Hematopoietic multipotent progenitor cell (in vitro differentiated cells): Measurements from ENCODE around the gene VN1R5. TPM values are rescaled to one million over a fixed set of nuclear protein-coding genes. Genes with fewer than 3 reads are reported as not detected.
"Not testable (repeated sequence)": the region's sequence is repeated elsewhere in the genome, so short reads cannot be mapped to it uniquely, and the experiment has no call there.

Source experiments
- DNase-seq, 3 donors: peaks; one replicate each; pipeline ENCODE4 v3.0.0-alpha.2; 2011 to 2015; ENCODE audit warnings: low read depth in 2 of 3, low spot score in 2 of 3
- total RNA-seq: library from RNA; depleted of rRNA; stranded (reverse); fragments of >200 nt; gene quantifications from one replicate; pipeline ENCODE4 v1.2.3, GENCODE V29; 2012

The VN1R5 gene
- total RNA-seq = not detected

- not testable (repeated sequence) for DNase-seq
Measured at GRCh38 chr1:247255772-247256171, at the start of gene VN1R5. VN1R5 (plus strand) TSS chr1:247256072.

DNA sequence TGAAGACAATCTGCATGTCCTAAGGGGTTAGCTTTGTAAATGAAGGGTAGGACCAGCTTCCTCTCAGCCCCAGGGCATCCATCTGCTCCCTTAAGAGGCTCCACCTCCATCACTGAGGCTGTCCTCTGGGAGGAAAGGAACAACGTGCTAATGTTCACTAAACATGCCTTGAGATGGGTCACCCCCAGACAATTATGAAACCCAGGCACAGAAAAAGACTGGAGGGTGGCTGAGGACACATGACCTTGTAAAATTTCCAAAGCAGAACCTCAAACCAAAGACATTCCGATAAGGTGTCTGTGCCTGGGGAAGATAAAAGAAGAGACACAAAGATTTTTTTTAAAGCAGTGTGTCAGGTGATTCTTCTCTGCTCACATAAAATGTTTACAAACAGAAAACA, 46.5 kb upstream of the VN1R5 start:
- DNase-seq = no peak

DNA sequence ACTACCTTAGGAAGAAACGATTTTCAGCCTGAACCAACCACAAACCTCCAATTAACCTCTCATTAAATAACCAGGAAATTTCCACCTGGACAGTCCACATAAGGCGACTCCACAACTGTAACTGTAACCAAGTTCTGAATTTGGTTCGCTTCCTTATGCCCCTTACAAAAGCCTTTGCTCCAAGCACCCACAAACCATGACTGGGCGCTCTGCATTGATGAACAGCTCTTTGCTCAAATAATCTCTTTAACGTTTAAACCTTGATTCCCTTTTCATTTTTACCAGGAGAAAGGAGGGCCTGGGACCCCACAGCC, 45.9 kb upstream of the VN1R5 start:
- DNase-seq = peak in 1 of 3 donors; percentile 52

DNA sequence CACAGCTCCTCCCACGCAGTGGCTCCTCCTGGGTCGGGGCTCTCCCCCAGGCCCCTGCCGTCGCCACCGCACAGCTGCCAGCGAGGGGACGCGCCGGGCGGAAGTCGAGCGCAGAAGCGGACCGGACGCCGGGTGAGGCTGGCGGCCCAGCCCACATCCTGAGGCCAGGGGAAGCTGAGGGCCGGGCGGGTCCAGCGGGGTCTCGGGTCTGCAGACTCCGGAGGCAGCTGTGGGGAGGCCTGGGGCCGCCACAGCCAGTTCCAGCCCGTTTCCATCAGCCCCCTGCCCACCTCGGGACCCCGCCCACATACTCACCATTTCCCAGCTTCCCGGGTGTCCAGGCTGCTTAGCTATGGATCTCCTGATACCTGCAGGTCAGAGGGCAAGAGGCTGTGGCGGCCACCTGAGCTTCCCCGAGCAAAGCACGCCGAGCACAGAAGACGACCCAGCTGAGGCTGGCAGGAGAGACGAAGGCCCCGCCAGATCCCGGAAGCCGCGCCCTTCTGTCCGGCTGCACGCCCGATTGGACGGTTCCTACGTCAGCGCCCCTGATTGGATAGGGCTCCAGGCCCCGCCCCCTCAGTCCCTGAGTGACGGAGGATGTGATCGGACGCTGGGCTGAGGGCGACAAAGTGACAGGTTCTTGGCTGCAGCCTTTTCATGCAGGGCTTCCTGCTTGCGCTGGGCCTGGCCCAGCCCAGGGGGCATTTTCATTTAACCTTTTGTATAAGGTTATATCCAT, 45.3 kb upstream of the VN1R5 start:
- peak; percentile 70 to 97 (median 94) for DNase-seq

- DNase-seq = no peak
Measured at GRCh38 chr1:247211339-247211738, 44.5 kb upstream of the VN1R5 start.

GRCh38 chr1:247212012-247212411, 43.9 kb upstream of the VN1R5 start:
- no peak for DNase-seq

DNA sequence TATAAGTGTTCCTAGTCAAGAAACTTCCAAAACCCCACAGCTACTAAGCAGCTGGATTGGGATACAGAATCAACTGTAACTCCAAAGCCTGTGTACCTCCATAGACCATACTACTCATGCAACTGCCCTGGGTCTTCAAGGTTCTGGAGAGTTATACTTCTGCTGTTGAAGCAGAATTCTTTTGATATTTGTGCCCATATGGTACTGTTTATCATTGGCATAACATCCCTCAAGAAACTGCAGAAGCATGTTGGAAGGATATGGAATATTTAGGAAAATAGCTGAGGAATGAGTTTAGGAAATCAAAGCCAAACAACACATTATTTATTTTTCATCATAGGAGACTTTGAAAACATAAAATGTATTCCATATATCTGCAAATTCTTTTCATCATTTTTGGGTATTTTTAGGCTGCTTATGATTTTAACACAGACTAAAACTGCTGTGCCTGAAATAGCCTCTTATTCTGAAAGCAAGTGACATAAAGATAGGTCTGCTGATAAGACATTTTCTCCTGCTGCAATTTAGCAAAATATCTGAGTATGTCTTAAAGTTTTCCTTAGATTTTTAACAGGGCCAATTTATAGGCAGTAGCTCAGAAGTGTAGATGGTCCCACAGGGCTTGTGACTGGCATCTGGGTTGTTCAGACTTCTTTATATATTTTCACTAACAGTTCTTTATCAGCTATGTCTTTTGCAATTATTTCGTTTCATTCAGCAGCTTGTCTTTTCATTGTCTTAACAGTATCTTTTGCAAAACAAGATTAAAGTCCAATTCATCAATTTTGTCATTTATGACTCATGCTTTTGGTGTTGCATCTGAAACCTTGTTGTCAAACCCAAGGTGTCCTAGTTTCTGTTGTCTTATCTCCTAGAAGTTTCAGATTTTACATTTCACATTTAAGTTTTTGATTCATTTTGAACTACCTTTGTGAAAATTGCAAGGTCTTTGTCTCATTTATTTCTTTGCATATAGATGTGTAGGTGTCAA, 43.0 kb upstream of the VN1R5 start:
- no peak for DNase-seq

DNA sequence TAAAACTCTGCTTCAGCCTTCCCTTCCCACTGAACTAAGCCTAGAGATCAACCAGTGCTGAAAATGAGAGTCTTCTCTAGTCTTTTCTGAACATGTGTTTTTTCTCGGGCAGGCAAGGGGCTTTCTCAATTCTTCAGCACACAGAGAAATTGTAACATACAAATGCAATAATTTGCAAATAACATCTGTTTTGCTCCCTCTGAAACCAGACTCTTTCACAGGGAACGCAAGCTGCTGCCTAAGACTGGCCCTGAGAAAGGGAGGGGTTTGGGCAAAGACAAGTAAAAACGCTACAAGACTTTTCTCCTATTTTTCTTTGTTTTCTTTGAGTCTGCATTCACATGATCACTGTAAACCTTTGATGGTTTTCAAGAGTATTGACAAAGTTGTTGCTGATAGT, 39.6 kb upstream of the VN1R5 start:
- DNase-seq = no peak

- no peak for DNase-seq
Measured at GRCh38 chr1:247218121-247218651, 37.7 kb upstream of the VN1R5 start.

GRCh38 chr1:247220280-247220679, 35.6 kb upstream of the VN1R5 start:
- DNase-seq = not testable (repeated sequence)

GRCh38 chr1:247222840-247223239, 33.0 kb upstream of the VN1R5 start:
- DNase-seq = no peak

DNA sequence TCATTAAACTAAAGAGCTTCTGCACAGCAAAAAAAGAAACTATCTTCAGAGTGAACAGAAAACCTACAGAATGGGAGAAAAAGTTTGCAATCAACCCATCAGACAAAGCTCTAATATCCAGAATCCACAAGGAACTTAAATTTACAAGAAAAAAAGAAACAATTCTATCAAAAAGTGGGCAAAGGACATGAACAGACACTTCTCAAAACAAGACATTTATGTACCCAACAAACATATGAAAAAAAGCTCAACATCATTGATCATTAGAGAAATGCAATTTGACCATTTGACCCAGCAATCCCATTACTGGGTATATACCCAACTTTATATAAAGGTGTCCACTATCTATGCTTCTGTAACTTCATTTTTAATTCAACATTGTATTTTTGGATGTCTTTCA, 31.1 kb upstream of the VN1R5 start:
- no peak for DNase-seq

DNA sequence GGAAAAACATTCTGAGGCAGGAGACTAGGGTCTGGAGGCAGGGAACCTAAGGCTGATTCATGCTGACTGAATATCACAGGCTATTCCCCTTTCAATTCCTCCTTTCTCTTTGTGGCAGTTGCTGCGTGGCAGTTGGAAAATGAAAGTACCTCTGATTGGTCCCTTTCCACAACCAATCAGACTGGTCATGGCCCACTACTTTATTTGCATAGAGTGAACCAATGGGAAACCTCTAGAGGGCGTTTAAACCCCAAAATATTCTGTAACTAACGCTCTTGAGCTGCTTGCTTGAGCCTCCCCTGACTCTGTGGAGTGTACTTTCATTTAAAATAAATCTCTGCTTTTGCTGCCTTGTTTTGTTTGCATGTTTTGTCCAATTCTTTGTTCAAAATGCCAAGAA, 27.7 kb upstream of the VN1R5 start:
- no peak for DNase-seq

DNA sequence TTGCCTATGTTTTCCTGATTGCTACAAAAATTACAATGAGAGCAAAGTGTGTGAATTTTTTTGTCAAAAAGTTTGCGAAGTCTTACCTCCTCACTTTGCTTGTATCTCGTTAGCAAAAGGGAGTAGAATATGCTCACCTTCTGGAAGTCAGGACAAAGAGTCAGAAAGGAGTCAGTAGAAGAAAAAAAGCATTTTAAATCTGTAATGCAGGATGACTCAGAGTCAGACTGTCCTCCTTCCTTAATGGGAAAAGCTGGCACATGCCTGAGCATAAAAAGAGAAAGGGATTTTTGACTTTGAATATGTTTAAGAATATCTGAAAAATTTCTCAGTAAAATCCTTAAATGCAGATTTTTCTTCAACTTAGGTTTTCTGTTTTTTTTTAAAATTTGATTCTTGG, 14.2 kb upstream of the VN1R5 start:
- DNase-seq = no peak

- DNase-seq = no peak
Measured at GRCh38 chr1:247243524-247244137, 12.2 kb upstream of the VN1R5 start.

DNA sequence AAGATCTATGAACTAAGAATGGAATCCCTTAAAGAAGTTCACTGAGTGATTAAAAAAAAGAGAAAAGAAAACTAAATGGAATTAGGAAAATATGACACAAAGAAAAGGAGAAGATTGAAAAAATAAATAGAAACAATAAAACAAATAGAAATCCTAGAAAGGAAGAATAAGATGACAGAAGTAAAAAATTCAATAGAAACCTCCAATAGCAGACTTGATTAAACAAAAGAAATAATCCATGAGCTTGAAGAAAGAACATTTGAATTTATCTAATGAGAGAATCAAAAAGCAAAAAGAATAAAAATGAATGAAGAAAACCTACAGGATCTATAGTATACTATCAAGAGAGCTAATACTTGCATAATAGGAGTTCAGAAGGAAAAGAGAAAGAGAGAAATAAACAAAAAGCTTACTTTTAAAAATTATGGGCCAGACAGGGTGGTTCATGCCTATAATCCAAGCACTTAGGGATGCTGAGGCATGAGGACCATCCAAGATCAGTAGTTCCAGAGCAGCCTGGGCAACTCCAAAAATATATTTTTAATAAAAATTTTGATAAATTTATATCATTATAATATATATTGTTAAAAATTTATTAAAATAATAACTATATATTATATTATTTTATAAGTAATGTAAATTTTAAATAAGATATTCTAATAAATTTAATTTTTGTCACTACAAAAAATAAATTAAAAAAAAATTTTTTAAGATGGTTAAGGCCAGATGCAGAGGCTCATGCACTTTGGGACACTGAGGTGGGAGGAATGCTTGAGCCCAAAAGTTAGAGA, 9.4 kb upstream of the VN1R5 start:
- DNase-seq = no peak

GRCh38 chr1:247247568-247247967, 8.3 kb upstream of the VN1R5 start:
- no peak for DNase-seq

DNA sequence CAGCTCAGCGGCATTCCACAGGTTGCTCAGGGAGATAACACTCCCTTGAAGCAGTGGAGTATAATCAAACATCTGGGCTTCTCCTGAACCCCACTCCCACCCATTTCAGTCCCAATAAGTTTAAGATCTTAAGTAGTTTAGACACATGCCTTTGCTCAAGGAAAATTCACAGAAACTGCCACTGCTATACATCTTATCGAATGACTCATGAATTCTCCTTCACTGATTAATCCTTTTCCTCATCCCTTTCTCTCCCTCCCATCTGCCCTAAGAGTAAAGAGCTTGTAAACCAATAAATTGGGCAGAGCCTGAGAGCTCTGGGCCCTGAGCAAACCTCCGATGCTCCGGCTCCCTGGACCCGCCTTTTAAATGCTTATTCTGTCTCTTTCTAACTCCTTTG, 10.2 kb downstream of the VN1R5 start:
- no peak for DNase-seq

DNA sequence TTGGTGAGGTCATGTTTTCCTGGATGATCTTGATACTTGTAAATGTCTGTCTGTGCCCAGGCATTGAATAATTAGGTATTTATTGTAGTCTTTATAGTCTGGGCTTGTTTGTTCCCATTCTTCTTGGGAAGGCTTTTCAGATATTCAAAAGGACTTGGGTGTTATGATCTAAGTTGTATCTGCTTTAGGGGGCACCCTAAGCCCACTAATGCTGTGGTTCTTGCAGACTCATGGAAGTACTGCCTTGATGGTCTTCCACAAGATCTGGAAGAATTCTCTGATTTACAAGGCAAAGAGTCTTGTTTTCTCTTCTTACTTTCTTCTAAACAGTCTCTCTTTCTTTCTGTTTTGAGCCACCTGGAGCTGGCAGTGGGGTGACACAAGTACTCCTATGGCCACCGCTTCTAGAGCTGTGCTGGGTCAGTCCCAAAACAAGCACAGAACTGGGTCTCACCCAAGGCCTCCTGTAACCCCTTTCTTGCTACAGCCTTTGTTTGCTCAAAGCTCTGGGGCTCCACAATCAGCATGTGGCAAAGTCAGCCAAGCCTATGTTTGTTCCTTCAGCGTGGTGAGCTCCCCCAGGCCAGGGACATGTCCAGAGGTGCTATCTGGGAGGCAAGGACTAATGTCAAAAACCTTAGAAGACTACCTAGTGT, 12.6 kb downstream of the VN1R5 start:
- DNase-seq = no peak

GRCh38 chr1:247269133-247269532, 13.3 kb downstream of the VN1R5 start:
- DNase-seq = no peak
